HG02588 (cell line): ENCODE measurements around the gene TEX14.

Source experiments
- ATAC-seq: cut with Tn5 transposase; IDR thresholded peaks from one replicate; pipeline ENCODE4 v1.9.1; 2021; ENCODE audit warnings: mild to moderate bottlenecking, moderate library complexity; ENCODE audit not compliant: unreplicated experiment

TEX14 gene

GRCh38 chr17:58507123-58507634, 184.7 kb downstream of the TEX14 start:
- ATAC-seq, result no peak
